Measurements from ENCODE around the gene LAMB1. TPM values are rescaled to one million over a fixed set of nuclear protein-coding genes. Genes with fewer than 3 reads are reported as not detected.

The LAMB1 gene
- total and polyA plus RNA-seq, 4 donors: 95.9 to 285 (median 173) TPM

- Histone ChIP-seq H3K9ac (ENCODE audit: insufficient read depth in 1 of 2, low read length in 2 of 2) (no peak overlapping the region), H3K9me3 (ENCODE audit: control insufficient read depth in 4 of 4, insufficient read depth in 3 of 4, low read length in 3 of 4) (no peaks in the 10 kb centered on the region), H3K4me1 (ENCODE audit: control insufficient read depth in 5 of 5, insufficient read depth in 5 of 5, low read length in 5 of 5) (peaks cover 2 to 32% (median 15%) of the 10 kb centered on the region in 5 donors), H3K36me3 (ENCODE audit: control insufficient read depth in 4 of 4, insufficient read depth in 4 of 4, low read length in 4 of 4) (peaks cover 7 to 50% (median 35%) of the 10 kb centered on the region in 4 donors), H3K27ac (ENCODE audit: low read depth in 1 of 2, low read length in 1 of 2) (no peak overlapping the region), H3K4me3 (no peak overlapping the region), H3K27me3 (ENCODE audit: control insufficient read depth in 3 of 3, insufficient read depth in 3 of 3, low read length in 2 of 3) (no peaks in the 10 kb centered on the region)
- DNase-seq (no peak), ATAC-seq (ENCODE audit: insufficient read depth, low FRiP score) (no peak)
- no peak for TF ChIP-seq CTCF (IDR thresholded peaks at IDR 0.05; ENCODE audit: control extremely low read depth, extremely low read depth)
- WGBS, 2 donors: 85 to 90% methylated on average over 6 of the region's 6 CpGs
Measured at GRCh38 chr7:107933386-107934013, 69.5 kb downstream of the LAMB1 start.

DNA sequence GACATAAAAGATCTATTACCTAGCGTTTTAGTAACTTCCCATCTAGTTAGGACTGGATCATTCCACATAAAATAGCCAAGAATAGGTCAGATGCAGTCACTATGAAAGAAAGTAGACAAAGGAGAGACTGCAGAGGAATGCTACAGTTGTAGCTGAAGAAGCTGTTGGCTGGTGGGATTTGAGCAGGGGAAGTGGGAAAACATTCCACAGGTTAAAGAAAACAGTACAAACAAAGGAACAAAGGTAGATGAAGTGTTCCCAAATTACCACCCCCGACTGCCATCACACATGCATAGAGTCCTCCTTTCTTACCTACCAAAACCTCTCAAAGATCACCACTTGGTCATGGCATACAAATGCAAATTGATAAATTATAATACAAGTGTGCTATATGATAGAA is 70.2 kb downstream of the LAMB1 start:
- H3K4me1 ChIP-seq (ENCODE audit: control insufficient read depth in 5 of 5, insufficient read depth in 5 of 5, low read length in 5 of 5): peaks cover 2 to 25% (median 12%) of the 10 kb centered on the region in 5 donors
- no peak overlapping the region for H3K9ac ChIP-seq (ENCODE audit: insufficient read depth in 1 of 2, low read length in 2 of 2)
- no peak overlapping the region for H3K27ac ChIP-seq (ENCODE audit: low read depth in 1 of 2, low read length in 1 of 2)
- no peaks in the 10 kb centered on the region for H3K9me3 ChIP-seq (ENCODE audit: control insufficient read depth in 4 of 4, insufficient read depth in 3 of 4, low read length in 3 of 4)
- no peaks in the 10 kb centered on the region for H3K27me3 ChIP-seq (ENCODE audit: control insufficient read depth in 3 of 3, insufficient read depth in 3 of 3, low read length in 2 of 3)
- ATAC-seq (ENCODE audit: insufficient read depth, low FRiP score): no peak
- 63 to 84% methylated on average over 2 of the region's 2 CpGs for WGBS, 2 donors
- DNase-seq: no peak
- H3K36me3 ChIP-seq (ENCODE audit: control insufficient read depth in 4 of 4, insufficient read depth in 4 of 4, low read length in 4 of 4): peaks cover 7 to 51% (median 35%) of the 10 kb centered on the region in 4 donors
- TF ChIP-seq CTCF (IDR thresholded peaks at IDR 0.05; ENCODE audit: control extremely low read depth, extremely low read depth): no peak
- H3K4me3 ChIP-seq: no peak overlapping the region

DNA sequence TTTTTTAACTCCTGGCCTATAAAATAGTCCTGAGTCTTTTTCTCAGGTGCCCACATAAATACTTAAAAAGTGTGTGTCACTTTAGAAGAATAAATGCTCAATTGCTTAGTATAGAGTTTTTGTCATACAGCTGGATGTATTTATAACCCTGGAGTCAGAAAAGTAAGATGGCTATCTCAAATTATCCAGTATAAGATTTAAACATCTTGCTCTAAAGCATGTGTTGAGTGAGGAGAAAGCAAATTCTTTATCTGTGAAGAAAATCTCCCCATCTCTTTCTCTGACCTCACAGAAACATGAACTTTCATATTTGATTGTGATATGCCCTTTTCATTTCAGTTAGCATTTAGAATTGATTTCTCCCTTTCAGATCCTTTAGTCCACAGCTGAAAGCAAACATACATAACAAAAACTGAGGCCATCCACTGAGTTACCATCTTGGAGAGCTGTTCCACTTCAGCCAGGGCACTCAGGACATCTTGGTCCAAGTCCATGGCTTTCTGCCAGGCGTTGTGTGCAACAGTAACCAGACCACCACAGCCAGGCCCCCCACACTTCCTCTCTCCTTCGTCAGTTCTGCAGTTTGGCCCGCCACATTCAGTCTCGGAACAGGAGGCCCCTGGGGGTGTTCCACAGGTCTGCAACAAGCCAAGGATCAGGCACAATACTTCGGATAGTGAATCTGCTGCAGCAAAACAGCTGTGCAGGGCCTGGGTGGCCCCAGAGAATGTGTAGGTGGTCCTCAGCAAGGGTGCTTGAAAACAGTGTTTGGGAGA is 71.0 kb downstream of the LAMB1 start:
- no peaks in the 10 kb centered on the region for H3K9me3 ChIP-seq (ENCODE audit: control insufficient read depth in 4 of 4, insufficient read depth in 3 of 4, low read length in 3 of 4)
- H3K4me1 ChIP-seq (ENCODE audit: control insufficient read depth in 5 of 5, insufficient read depth in 5 of 5, low read length in 5 of 5): peaks cover 2 to 19% (median 11%) of the 10 kb centered on the region in 5 donors
- H3K4me3 ChIP-seq: no peak overlapping the region
- no peak overlapping the region for H3K9ac ChIP-seq (ENCODE audit: insufficient read depth in 1 of 2, low read length in 2 of 2)
- H3K36me3 ChIP-seq (ENCODE audit: control insufficient read depth in 4 of 4, insufficient read depth in 4 of 4, low read length in 4 of 4): peaks cover 10 to 56% (median 34%) of the 10 kb centered on the region in 4 donors
- WGBS, 2 donors: 31 to 54% methylated on average over 5 of the region's 5 CpGs
- H3K27me3 ChIP-seq (ENCODE audit: control insufficient read depth in 3 of 3, insufficient read depth in 3 of 3, low read length in 2 of 3): no peaks in the 10 kb centered on the region
- no peak overlapping the region for H3K27ac ChIP-seq (ENCODE audit: low read depth in 1 of 2, low read length in 1 of 2)
- TF ChIP-seq CTCF (IDR thresholded peaks at IDR 0.05; ENCODE audit: control extremely low read depth, extremely low read depth): no peak
- ATAC-seq (ENCODE audit: insufficient read depth, low FRiP score) (no peak), DNase-seq (peak; percentile 32 to 57 (median 34))

Measured in lung (tissue), 12 donors.